Fibroblast of mammary gland (primary cell): ENCODE data around the gene BACH1.

Experiments
- DNase-seq: peaks from one replicate; pipeline ENCODE4 v3.0.0-alpha.2; 2010; ENCODE audit warnings: low read depth
- H3K4me3 ChIP-seq: 2 replicates; pipeline ENCODE4 v1.5.1; 2011; ENCODE audit warnings: low read depth, mild to moderate bottlenecking, low read length, moderate library complexity; ENCODE audit not compliant: control insufficient read depth
- CTCF ChIP-seq: conservative IDR thresholded peaks from 2 replicates; pipeline ENCODE4 v1.5.1; 2011; ENCODE audit warnings: low read depth, low read length, inconsistent platforms; ENCODE audit not compliant: control insufficient read depth, insufficient read depth

BACH1 gene

GRCh38 chr21:29332461-29333362 lies 34.0 kb downstream of the BACH1 start:
- no peak for TF ChIP-seq CTCF
- H3K4me3 ChIP-seq, result no peak overlapping the region
- DNase-seq, result peak; percentile 70

GRCh38 chr21:29333406-29333805 lies 34.7 kb downstream of the BACH1 start:
- no peak for DNase-seq
- no peak for TF ChIP-seq CTCF
- no peak overlapping the region for H3K4me3 ChIP-seq

- peak; percentile 95 for DNase-seq
- no peak for TF ChIP-seq CTCF
- H3K4me3 ChIP-seq, result no peak overlapping the region
Observed at GRCh38 chr21:29334717-29335428, 36.2 kb downstream of the BACH1 start.

GRCh38 chr21:29335720-29336119 lies 37.0 kb downstream of the BACH1 start:
- no peak overlapping the region for H3K4me3 ChIP-seq
- peak; percentile 47 for DNase-seq
- TF ChIP-seq CTCF, result no peak

GRCh38 chr21:29338256-29338655 lies 39.5 kb downstream of the BACH1 start:
- H3K4me3 ChIP-seq, result no peak overlapping the region
- TF ChIP-seq CTCF, result no peak

GRCh38 chr21:29340228-29340627 lies 41.5 kb downstream of the BACH1 start:
- peak; percentile 37 for DNase-seq
- H3K4me3 ChIP-seq, result no peak overlapping the region
- no peak for TF ChIP-seq CTCF

More at GRCh38 chr21:29338256-29338655, 39.5 kb downstream of the BACH1 start:
- DNase-seq, result no peak
